ENCODE measurements around the gene CAMKMT.

The CAMKMT gene

DNA sequence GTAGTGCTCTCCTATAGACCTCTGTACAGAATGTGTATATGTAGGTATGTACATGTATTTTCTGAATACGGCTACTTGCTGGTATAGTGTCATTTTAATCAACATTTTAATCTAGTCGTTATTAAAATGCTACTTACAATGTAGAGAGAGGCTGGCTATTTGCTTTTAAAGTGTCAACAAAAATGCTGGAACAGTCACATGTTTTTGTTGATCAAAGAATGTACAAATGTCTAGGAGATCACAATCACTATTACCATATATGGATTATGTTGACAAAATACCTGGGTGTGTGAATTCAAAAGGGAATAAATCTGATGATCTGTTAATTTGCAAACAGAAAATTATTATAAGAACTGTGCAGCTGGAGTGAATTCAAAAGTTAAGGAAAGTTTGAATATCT, 170.3 kb downstream of the CAMKMT start:
- WGBS (ENCODE audit: insufficient coverage), result no CpG with 5 or more reads among the region's 2 CpGs
- no peak for DNase-seq
- ChIA-PET POLR2A (no interaction called here), CTCF (no interaction called here)
- Histone ChIP-seq H3K9me3 (ENCODE audit: control extremely low read depth in 1 of 5, control insufficient read depth in 4 of 5, insufficient read depth in 2 of 5, low read depth in 1 of 5, low read length in 4 of 5) (peaks cover 0 to 2% (median 0%) of the 10 kb centered on the region in 5 experiments), H3K36me3 (ENCODE audit: control insufficient read depth in 4 of 4, insufficient read depth in 4 of 4, low read length in 3 of 4) (no peaks in the 10 kb centered on the region), H3K4me1 (ENCODE audit: control extremely low read depth in 1 of 4, control insufficient read depth in 4 of 4, insufficient read depth in 4 of 4, low read length in 3 of 4) (no peaks in the 10 kb centered on the region), H3K4me3 (ENCODE audit: control insufficient read depth in 1 of 7, extremely low read depth in 1 of 7, insufficient read depth in 4 of 7, low read depth in 2 of 7, low read length in 6 of 7) (no peak overlapping the region), H3K27me3 (replicated peaks in 2 of 5; ENCODE audit: control insufficient read depth in 4 of 5, insufficient read depth in 5 of 5, low read length in 4 of 5) (no peaks in the 10 kb centered on the region), H3K27ac (ENCODE audit: insufficient read depth in 1 of 2, low read depth in 1 of 2, low read length in 2 of 2, poor library complexity in 1 of 2, severe bottlenecking in 2 of 2) (no peak overlapping the region)

DNA sequence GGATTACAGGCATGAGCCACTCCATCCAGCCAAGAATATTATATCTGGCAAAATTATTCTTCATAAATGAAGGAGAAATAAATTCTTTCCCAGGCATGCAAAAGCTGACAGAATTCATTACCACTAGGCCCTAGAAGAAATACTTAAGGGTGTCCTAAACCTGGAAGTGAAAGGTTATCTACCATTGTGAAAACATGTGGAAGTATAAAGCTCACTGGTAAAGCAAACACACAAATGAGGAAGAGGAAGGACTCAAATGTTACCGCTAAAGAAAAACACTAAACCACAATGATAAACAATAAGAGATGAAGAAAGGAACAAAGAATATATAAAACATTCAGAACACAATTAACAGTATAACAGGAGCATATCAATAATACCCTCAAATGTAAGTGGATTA, 171.8 kb downstream of the CAMKMT start:
- Histone ChIP-seq H3K4me3 (ENCODE audit: control insufficient read depth in 1 of 7, extremely low read depth in 1 of 7, insufficient read depth in 4 of 7, low read depth in 2 of 7, low read length in 6 of 7) (no peak overlapping the region), H3K27me3 (replicated peaks in 2 of 5; ENCODE audit: control insufficient read depth in 4 of 5, insufficient read depth in 5 of 5, low read length in 4 of 5) (no peaks in the 10 kb centered on the region), H3K4me1 (ENCODE audit: control extremely low read depth in 1 of 4, control insufficient read depth in 4 of 4, insufficient read depth in 4 of 4, low read length in 3 of 4) (no peaks in the 10 kb centered on the region), H3K36me3 (ENCODE audit: control insufficient read depth in 4 of 4, insufficient read depth in 4 of 4, low read length in 3 of 4) (no peaks in the 10 kb centered on the region), H3K27ac (ENCODE audit: insufficient read depth in 1 of 2, low read depth in 1 of 2, low read length in 2 of 2, poor library complexity in 1 of 2, severe bottlenecking in 2 of 2) (no peak overlapping the region), H3K9me3 (ENCODE audit: control extremely low read depth in 1 of 5, control insufficient read depth in 4 of 5, insufficient read depth in 2 of 5, low read depth in 1 of 5, low read length in 4 of 5) (peaks cover 0 to 2% (median 0%) of the 10 kb centered on the region in 5 experiments)
- ChIA-PET CTCF (no interaction called here), POLR2A (no interaction called here)
- DNase-seq, result no peak
- no CpG with 5 or more reads among the region's 1 CpG for WGBS (ENCODE audit: insufficient coverage)

GRCh38 chr2:44535376-44535775, 173.6 kb downstream of the CAMKMT start:
- CTCF ChIA-PET, result no interaction called here
- DNase-seq, result no peak
- Histone ChIP-seq H3K4me3 (ENCODE audit: control insufficient read depth in 1 of 7, extremely low read depth in 1 of 7, insufficient read depth in 4 of 7, low read depth in 2 of 7, low read length in 6 of 7) (no peak overlapping the region), H3K4me1 (ENCODE audit: control extremely low read depth in 1 of 4, control insufficient read depth in 4 of 4, insufficient read depth in 4 of 4, low read length in 3 of 4) (no peaks in the 10 kb centered on the region), H3K36me3 (ENCODE audit: control insufficient read depth in 4 of 4, insufficient read depth in 4 of 4, low read length in 3 of 4) (no peaks in the 10 kb centered on the region), H3K27me3 (replicated peaks in 2 of 5; ENCODE audit: control insufficient read depth in 4 of 5, insufficient read depth in 5 of 5, low read length in 4 of 5) (no peaks in the 10 kb centered on the region), H3K27ac (ENCODE audit: insufficient read depth in 1 of 2, low read depth in 1 of 2, low read length in 2 of 2, poor library complexity in 1 of 2, severe bottlenecking in 2 of 2) (no peak overlapping the region), H3K9me3 (ENCODE audit: control extremely low read depth in 1 of 5, control insufficient read depth in 4 of 5, insufficient read depth in 2 of 5, low read depth in 1 of 5, low read length in 4 of 5) (peaks cover 0 to 2% (median 0%) of the 10 kb centered on the region in 5 experiments)
- POLR2A ChIA-PET, result no interaction called here
- WGBS (ENCODE audit: insufficient coverage), result no CpG with 5 or more reads among the region's 1 CpG

GRCh38 chr2:44537264-44537663, 175.5 kb downstream of the CAMKMT start:
- Histone ChIP-seq H3K9me3 (ENCODE audit: control extremely low read depth in 1 of 5, control insufficient read depth in 4 of 5, insufficient read depth in 2 of 5, low read depth in 1 of 5, low read length in 4 of 5) (peaks cover 0 to 2% (median 0%) of the 10 kb centered on the region in 5 experiments), H3K36me3 (ENCODE audit: control insufficient read depth in 4 of 4, insufficient read depth in 4 of 4, low read length in 3 of 4) (no peaks in the 10 kb centered on the region), H3K4me1 (ENCODE audit: control extremely low read depth in 1 of 4, control insufficient read depth in 4 of 4, insufficient read depth in 4 of 4, low read length in 3 of 4) (no peaks in the 10 kb centered on the region), H3K4me3 (ENCODE audit: control insufficient read depth in 1 of 7, extremely low read depth in 1 of 7, insufficient read depth in 4 of 7, low read depth in 2 of 7, low read length in 6 of 7) (no peak overlapping the region), H3K27ac (ENCODE audit: insufficient read depth in 1 of 2, low read depth in 1 of 2, low read length in 2 of 2, poor library complexity in 1 of 2, severe bottlenecking in 2 of 2) (no peak overlapping the region), H3K27me3 (replicated peaks in 2 of 5; ENCODE audit: control insufficient read depth in 4 of 5, insufficient read depth in 5 of 5, low read length in 4 of 5) (no peaks in the 10 kb centered on the region)
- CTCF ChIA-PET, result no interaction called here
- no peak for DNase-seq
- WGBS (ENCODE audit: insufficient coverage), result no CpG with 5 or more reads among the region's 2 CpGs
- POLR2A ChIA-PET, result no interaction called here

GRCh38 chr2:44542520-44542919, 180.8 kb downstream of the CAMKMT start:
- DNase-seq, result no peak
- ChIA-PET POLR2A (no interaction called here), CTCF (no interaction called here)
- Histone ChIP-seq H3K36me3 (ENCODE audit: control insufficient read depth in 4 of 4, insufficient read depth in 4 of 4, low read length in 3 of 4) (no peaks in the 10 kb centered on the region), H3K9me3 (ENCODE audit: control extremely low read depth in 1 of 5, control insufficient read depth in 4 of 5, insufficient read depth in 2 of 5, low read depth in 1 of 5, low read length in 4 of 5) (no peaks in the 10 kb centered on the region), H3K27me3 (replicated peaks in 2 of 5; ENCODE audit: control insufficient read depth in 4 of 5, insufficient read depth in 5 of 5, low read length in 4 of 5) (no peaks in the 10 kb centered on the region), H3K4me3 (ENCODE audit: control insufficient read depth in 1 of 7, extremely low read depth in 1 of 7, insufficient read depth in 4 of 7, low read depth in 2 of 7, low read length in 6 of 7) (no peak overlapping the region), H3K27ac (ENCODE audit: insufficient read depth in 1 of 2, low read depth in 1 of 2, low read length in 2 of 2, poor library complexity in 1 of 2, severe bottlenecking in 2 of 2) (no peak overlapping the region), H3K4me1 (ENCODE audit: control extremely low read depth in 1 of 4, control insufficient read depth in 4 of 4, insufficient read depth in 4 of 4, low read length in 3 of 4) (no peaks in the 10 kb centered on the region)
- 31% methylated on average over 1 of the region's 2 CpGs for WGBS (ENCODE audit: insufficient coverage)

DNA sequence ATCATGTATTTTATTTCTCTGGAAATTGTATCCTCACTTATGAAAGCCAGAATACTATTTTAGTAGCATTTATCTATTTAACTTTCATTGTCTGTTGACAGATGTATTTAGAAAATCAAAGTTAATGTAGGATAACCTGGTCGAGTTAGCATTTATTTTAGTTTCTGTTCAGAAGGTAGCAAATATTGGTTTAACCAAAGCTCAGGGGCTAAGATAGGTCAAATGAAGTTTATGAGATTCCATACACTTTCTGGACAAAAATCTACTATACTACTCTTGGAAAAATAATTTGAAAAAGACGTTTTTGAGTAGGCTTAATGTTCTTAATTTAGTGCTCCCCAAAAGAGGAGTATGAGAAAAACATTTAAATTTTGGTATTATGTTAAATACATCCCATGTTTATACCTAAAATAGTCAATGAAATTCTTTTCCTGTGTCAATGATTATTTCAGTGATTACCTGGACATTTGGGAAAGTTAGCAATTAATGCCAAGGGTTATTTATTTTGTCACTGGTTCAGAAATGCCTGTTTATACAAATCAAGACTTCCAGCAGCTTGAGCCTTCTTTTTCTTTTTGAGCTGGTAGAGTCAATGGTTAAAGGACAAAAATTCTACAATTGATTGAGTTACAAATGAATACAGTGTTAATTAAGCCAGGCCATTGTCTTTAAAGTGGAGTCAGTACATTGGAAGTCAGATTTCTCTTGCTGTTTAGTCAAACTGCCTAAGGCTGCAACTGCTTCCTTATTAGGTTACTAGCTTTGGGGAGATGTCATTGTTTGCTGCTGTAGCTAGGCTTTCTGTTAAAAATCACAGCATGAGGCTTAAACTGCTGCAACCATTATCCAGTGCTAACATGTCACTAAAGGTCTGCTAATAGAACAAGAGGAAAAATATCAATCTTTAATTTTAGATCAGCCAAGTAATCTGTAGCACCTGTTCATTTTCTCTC, 182.3 kb downstream of the CAMKMT start:
- no peak overlapping the region for H3K4me3 ChIP-seq (ENCODE audit: control insufficient read depth in 1 of 7, extremely low read depth in 1 of 7, insufficient read depth in 4 of 7, low read depth in 2 of 7, low read length in 6 of 7)
- POLR2A ChIA-PET, result no interaction called here
- H3K27me3 ChIP-seq (replicated peaks in 2 of 5; ENCODE audit: control insufficient read depth in 4 of 5, insufficient read depth in 5 of 5, low read length in 4 of 5), result no peaks in the 10 kb centered on the region
- no peaks in the 10 kb centered on the region for H3K36me3 ChIP-seq (ENCODE audit: control insufficient read depth in 4 of 4, insufficient read depth in 4 of 4, low read length in 3 of 4)
- DNase-seq, result no peak
- H3K4me1 ChIP-seq (ENCODE audit: control extremely low read depth in 1 of 4, control insufficient read depth in 4 of 4, insufficient read depth in 4 of 4, low read length in 3 of 4), result no peaks in the 10 kb centered on the region
- WGBS (ENCODE audit: insufficient coverage), result no CpG with 5 or more reads among the region's 2 CpGs
- CTCF ChIA-PET, result no interaction called here
- H3K27ac ChIP-seq (ENCODE audit: insufficient read depth in 1 of 2, low read depth in 1 of 2, low read length in 2 of 2, poor library complexity in 1 of 2, severe bottlenecking in 2 of 2), result no peak overlapping the region
- no peaks in the 10 kb centered on the region for H3K9me3 ChIP-seq (ENCODE audit: control extremely low read depth in 1 of 5, control insufficient read depth in 4 of 5, insufficient read depth in 2 of 5, low read depth in 1 of 5, low read length in 4 of 5)

DNA sequence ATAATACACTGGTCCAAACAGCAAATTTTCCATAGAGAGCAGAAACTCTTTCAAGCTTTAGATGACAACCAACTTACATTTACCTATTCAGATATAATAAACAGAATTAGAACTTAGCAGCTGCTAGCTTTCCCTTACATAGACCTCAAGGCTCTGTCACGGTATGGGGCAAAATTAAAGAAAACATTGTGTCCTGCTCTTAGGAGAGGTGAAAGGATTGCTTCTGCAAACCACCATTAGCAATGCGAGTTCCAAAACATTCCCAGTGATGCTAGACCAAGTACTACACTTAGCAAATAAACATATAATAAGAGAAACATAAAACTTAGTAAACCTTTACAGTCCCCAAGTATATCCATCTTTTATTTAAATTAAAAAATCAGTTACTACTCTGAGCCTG, 183.3 kb downstream of the CAMKMT start:
- Histone ChIP-seq H3K9me3 (ENCODE audit: control extremely low read depth in 1 of 5, control insufficient read depth in 4 of 5, insufficient read depth in 2 of 5, low read depth in 1 of 5, low read length in 4 of 5) (no peaks in the 10 kb centered on the region), H3K36me3 (ENCODE audit: control insufficient read depth in 4 of 4, insufficient read depth in 4 of 4, low read length in 3 of 4) (no peaks in the 10 kb centered on the region), H3K4me3 (ENCODE audit: control insufficient read depth in 1 of 7, extremely low read depth in 1 of 7, insufficient read depth in 4 of 7, low read depth in 2 of 7, low read length in 6 of 7) (no peak overlapping the region), H3K27ac (ENCODE audit: insufficient read depth in 1 of 2, low read depth in 1 of 2, low read length in 2 of 2, poor library complexity in 1 of 2, severe bottlenecking in 2 of 2) (no peak overlapping the region), H3K27me3 (replicated peaks in 2 of 5; ENCODE audit: control insufficient read depth in 4 of 5, insufficient read depth in 5 of 5, low read length in 4 of 5) (no peaks in the 10 kb centered on the region), H3K4me1 (ENCODE audit: control extremely low read depth in 1 of 4, control insufficient read depth in 4 of 4, insufficient read depth in 4 of 4, low read length in 3 of 4) (no peaks in the 10 kb centered on the region)
- CTCF ChIA-PET, result interaction anchor here (0.6 kb wide), 1 partner anchor 35 kb away, joined by 3 read pairs; no protein-coding TSS in a partner anchor
- POLR2A ChIA-PET, result no interaction called here
- 100% methylated on average over 1 of the region's 2 CpGs for WGBS (ENCODE audit: insufficient coverage)
- DNase-seq, result no peak
